GM21515 (cell line): ENCODE measurements around the gene YLPM1.

ENCODE experiments used
- ATAC-seq: cut with Tn5 transposase; IDR thresholded peaks from one replicate; pipeline ENCODE4 v1.9.1; 2021; ENCODE audit not compliant: unreplicated experiment

Gene YLPM1

DNA sequence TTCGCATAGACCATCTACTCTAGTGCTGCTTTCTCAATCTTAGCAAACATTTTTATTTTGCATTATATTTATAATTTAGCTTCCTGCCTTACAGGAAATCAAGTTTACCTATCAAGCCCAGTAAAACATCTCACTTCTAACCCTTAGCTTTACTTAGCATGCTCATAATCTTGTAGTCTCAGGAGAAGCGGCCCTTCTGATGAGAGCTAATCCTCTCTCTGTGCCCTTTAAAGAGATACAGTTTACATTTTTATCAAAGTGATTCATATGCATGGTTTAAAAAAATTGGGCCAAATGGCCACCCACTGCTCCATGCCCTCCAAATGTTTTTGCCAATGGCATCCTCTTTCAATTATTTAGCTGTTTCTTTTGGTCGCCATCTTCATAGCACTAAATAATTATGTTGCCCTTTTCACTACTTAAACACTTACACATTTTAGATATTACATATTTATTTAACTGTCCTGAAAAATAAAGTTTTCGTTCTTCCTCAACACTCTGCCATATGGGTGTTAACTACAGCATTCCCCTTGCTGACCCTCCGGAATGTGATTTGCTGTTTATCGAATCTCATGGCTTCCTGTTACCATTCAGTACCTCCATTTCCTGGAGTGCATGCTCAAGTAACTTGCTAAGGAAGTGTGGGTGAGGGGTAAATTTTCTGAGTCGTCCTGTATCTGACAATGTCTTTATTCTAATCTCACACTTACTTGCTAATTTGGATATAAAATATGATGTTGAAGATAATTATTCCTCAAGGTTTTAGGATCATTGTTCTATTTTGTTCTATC lies 29.3 kb downstream of the YLPM1 start:
- ATAC-seq: no peak

DNA sequence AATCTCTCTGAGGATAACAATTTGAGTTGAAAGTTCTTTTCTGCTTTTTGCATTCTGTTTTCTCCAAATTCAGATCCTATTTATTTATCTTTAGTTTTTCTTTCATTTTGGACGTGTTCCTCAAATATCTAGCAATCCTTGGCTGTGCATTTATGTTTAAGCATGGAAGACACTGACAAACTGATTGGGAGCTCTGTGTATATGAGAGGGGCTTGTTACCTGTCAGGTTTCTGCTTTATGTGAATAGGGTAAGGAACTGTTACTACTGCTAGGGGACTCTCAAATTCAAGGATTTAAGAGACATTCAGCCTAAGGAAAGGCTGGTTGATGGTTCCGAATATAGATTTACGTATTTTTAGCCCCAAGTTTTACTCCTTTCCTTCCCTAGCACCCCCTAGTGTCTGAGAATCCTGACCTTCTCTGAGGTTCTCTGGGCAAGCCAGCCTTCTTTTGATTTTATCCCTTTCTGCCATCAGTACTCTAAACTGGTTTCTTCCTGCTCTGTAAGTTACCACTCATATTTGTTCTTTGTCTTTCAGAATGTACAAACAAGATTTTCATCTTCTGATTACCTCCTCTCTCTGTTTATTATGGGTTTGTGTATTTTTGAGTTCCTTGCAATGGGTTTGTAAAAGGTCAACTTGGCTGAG lies 30.5 kb downstream of the YLPM1 start:
- no peak for ATAC-seq

DNA sequence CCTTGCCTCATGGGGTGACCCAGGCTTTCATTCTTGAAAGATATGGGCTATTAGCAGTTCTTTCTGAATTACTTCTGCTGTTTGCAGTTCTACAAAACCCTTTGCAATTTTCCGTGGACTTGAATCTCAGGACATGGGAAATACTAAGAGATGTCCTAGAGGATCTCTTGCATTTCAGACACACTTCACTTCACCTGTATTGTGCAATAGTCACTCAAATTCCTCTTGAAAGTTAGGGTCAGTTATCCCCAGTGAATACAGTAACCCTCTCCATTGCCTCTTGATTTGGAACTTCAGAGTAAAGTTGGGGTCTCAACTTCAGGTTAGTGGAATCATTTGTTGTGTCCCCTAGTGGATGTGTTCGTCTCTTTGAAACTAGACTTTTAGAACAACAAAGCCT lies 31.8 kb downstream of the YLPM1 start:
- ATAC-seq: no peak

DNA sequence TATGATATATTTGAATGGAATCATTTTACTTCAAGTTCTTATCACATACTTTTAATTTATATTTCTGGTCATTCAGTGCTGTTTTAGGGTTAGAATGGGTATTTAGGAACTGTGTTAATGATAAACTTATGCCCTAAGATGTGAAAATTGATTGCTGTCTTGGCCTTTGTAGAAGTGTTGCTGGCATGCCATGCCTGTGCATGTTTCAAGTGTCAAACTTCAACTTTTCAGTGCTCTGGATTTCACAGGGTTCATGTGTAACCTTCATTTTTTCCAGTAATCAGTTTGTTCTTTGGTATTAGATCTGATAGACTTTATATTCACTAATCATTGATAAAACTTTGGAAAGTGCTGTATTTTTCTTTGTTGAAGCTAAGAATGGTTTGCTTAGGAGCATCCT lies 36.6 kb downstream of the YLPM1 start:
- ATAC-seq: no peak

DNA sequence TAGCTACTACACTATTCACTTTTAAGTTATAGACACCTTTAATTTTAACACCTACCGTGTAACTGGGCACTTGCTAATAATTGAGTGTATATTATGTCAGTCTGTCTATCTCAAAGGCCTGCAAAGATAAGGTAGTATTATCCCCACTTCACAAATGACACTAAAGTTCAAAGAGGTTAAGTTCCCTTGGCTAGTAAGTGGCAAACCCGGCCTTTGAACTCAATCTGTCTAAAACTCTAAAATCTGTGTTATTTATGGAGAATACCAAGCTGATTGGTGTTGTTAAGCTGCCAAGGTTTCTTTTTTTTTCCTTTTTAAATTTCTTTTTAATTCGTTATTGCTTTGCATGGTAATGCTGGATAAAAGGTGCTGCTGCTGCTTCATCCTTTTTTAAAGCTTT lies 37.7 kb downstream of the YLPM1 start:
- ATAC-seq: no peak

DNA sequence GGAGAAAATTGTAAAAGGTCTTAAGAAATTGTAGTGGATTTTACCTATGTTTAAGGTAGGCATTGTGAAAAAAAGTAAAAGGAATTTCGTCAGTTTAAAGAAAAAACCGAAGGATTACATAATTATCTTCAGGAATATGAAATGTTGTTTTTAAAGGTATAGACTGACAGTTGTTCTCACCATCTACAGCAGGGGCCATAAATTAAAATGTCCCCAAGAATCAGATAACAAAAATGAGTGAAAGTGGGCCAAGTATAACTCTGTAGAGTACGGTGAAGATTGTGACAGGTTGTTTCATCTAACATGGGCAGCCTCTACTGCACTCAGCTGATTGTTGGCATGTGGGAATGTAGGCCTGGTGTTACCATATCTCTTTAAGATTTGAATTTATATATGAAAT lies 38.3 kb downstream of the YLPM1 start:
- no peak for ATAC-seq

DNA sequence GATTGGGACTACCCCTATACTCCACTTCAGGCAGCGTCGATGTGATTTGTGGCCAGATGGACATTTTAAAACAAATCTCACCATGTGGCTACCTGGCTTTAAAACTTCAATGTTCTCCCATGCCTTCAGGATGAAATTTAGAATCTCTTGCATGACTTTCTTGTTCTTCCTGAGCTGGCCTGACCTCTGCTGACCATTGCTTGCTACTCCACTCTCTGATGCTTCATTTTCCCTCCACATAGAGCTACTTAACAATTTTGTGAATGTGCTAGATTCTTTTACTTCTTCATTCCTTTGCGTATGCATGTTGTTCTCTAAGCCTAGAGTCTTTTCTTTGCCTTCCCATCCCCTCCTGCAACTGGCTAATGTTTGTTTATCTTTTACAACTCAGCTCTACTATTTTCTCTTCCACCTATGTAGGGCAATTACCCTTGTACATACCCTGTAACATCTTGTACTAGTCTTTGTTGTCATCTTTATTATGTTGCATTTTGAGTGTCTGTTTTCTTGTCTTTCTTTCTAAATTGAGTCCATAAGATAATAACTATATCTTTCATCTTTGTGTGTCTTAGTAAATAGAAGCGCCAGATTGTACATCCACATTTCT lies 41.2 kb downstream of the YLPM1 start:
- no peak for ATAC-seq

DNA sequence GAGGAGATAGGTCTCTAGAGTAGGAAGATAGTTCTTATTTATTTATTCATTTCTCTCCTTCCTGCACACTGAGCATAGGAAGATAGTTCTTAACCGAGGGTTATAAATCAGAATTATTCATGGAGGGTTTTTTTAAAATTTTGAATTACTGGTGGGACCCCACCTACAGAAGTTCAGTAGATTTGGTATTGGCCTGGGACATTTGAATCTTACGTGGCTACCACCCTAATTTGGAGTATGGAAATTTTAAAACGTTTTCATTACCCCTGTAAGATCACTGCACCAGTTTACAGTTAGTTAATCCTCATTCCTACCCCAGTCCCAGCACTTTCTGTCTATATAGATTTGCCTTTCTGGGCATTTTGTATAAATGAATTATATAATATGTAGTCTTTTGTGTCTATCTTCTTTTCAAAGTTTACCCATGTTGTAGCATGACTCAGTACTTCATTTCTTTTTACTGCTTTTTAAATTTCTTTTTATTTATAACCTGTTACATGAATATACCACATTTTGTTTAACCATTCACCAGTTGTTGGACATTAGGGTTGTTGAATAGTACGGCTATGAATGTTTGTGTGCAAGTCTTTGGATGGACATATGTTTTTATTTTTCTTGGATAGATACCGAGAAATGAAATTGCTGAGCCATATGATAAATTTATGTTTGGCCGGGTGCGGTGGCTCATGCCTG lies 44.9 kb downstream of the YLPM1 start:
- no peak for ATAC-seq

DNA sequence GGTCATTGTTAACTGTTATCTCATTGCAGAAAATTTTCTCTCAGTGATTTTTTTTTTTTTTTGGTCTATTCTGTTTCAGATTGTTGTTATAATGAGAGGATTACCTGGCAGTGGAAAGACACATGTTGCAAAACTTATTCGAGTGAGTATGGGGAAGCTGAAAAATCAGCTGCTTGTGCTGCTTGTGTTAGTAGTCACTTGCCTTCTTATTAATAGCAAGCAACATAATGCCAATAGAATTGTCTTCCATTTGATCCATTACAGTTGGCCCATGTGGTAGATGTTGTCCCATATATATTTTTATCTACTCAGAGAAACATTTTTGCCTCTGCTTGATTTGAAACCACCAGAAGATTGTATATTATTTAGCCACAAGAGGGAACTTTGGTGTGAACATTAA lies 53.0 kb downstream of the YLPM1 start:
- ATAC-seq: no peak

DNA sequence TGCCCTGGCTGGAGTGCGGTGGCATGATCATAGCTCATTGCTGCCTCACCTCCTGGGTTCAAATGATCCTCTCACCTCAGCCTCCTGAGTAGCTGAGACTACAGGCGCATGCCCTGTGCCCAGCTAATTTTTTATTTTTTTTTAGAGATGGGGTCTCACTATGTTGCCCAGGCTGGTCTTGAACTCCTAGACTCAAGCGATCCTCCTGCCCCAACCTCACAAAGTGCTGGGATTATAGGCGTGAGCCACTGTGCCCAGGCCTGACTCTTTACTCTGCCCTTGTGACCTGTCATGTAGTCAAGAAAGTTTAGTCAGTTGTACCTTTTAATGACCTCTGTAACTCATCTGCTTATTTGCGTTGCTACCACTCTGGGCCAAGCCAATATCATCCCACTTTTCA lies 57.2 kb downstream of the YLPM1 start:
- ATAC-seq: no peak

DNA sequence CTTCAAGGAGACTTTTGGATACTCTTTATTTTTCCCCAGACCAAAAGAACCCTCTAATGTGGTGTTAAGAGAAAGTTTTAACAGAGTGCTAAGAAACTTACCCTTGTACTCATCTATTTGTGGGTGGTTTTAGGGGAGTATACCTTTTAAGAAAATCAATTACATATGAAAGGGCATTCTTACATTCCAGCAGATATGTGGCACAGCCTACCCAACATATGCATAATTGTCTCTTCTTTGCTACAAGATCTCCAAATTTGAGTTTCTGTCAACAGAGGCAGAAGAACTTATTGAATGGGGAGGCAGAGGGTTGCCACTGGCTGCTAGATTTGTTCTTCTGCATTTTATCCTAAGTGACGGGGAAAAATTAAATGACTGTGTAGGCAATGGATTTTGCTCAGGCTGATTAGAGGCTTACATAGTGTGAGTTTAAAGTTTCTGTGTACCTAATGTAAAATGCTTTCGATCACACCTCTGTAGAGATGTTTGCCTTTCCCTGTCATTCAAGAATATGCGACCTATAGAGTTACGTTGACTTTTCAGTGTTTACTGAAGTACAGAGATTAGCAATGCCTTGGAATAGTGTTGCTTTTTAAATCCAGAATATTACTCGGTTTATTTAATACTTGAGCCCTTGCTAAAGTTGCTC lies 58.3 kb downstream of the YLPM1 start:
- no peak for ATAC-seq

DNA sequence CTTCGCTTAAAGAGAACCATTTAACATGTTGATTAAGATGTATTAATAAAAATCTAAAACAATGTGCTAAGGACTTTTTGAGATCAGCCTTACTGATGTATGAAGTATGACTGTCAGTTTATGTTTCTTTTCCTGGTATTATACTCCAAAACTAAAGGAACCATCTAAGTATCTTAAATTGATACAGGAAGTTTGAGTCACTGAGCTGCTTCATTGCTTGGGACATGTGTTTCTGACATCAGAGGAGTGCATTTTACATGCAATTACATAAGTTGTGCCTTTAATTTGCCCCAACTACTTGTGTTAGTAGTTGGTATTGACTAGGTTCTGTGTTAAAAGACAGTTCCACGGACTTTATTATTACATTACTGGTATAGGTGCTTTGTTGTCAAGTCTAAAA lies 61.9 kb downstream of the YLPM1 start:
- no peak for ATAC-seq

DNA sequence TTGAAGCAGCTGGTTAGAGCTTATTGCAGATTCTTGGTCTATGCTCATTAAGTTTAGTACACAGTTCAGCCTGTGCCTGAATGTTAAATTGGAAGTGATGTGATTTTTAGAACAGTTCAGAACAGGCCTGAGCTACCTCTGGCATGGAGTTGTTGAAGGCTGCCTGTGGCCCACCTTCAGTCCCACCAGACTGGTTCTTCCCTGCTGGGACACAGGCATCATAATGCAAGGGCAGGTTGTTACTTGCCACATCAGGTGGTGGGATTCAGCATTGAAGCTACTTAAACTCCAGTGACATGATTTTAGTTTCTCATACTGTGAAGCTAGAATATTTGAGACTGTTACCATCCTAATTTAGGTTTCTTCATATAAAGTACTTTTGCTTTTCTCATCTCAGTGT lies 63.5 kb downstream of the YLPM1 start:
- no peak for ATAC-seq

DNA sequence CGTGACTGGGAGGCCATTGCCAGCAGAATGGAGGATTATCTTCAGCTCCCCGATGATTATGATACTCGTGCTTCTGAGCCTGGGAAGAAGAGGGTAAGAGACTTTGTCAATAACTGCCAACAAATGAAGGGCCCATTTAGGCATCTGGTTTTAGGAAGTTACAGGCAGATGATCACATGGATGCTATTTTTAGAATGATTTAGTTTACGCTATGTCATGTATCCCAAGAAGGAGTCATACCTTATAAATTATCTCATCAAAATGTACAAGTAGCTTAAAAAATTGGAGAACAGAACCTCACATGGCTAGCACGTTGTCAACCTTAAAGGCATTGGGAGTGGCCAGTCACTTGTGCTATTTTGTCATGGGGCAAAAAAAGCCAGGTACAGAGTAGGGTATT lies 66.1 kb downstream of the YLPM1 start:
- ATAC-seq: no peak

DNA sequence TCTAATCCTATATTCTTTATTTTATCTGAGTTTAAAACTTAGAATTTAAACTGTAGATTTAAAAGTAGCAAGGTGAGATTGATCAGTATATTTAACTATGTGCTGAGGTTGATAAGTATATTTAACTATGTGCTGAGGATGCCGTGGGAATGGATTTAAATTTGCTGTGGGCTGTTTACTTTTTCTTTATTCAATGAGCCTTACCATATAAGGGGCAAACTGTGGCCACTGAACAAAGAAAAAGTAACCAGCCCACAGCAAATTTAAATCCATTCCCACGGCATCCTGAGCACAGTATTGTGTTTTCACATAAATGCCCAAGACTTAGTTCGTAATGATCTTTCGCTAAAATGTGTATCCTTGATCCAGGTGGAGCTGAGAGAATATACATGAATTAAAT lies 69.7 kb downstream of the YLPM1 start:
- ATAC-seq: no peak

DNA sequence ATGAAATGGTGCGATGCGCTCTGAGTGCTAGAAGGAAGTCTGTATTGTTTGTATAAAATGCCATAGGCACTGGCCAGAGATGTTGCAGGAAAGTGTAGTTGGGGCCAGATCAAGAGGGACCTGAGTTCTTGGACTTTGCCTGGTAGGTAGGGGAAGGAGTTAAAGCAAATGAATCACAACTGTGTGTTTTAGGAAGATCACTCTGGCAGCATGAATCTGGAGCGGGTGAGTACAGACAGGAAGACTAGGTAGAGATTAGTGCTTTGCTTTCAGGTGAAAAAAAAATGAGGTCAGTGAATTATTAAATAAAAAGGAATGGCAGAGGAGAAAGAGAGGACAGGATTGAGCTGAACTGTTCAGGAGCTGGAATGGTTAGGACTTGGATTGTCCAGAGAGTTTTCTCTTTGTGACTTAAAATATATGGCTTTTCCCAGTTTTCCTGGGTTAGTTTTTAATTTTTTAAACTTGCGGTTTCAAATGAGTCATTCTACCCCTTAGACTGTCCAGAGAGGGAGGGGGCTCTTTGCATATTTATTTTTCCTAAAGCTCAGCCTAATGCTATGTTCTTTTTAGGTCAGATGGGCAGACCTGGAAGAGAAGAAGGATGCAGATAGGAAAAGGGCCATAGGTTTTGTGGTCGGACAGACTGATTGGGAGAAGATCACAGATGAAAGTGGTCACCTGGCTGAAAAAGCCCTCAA lies 71.7 kb downstream of the YLPM1 start:
- ATAC-seq: no peak

DNA sequence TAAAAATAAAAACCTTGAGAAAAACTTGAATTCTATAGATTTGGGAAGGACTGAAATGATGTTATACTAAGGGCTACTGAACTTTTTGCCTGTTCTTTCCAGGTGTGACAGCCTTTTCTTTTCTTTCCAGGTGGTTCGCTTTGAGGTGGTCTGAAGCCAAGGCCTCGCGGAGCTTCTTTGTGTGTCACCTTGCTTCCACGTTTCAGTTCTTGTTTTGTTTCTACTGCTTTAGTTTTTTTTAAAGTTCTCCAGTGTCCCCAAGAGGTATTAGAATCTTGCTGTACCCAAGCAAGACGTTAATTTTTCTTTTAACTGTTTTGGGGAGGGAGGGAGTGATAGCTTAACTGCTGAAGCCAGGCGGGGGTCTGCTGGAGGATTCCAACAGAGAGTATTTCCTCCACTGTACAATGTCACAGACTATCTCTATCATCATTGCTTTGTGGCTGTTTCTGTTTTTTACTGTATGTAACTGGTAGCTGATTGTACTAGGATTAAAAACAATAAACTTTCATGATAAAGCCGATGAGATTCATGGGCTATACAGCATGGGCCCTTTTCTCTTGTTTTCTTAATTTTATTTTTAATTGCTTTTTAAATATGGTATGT lies 72.6 kb downstream of the YLPM1 start:
- no peak for ATAC-seq

DNA sequence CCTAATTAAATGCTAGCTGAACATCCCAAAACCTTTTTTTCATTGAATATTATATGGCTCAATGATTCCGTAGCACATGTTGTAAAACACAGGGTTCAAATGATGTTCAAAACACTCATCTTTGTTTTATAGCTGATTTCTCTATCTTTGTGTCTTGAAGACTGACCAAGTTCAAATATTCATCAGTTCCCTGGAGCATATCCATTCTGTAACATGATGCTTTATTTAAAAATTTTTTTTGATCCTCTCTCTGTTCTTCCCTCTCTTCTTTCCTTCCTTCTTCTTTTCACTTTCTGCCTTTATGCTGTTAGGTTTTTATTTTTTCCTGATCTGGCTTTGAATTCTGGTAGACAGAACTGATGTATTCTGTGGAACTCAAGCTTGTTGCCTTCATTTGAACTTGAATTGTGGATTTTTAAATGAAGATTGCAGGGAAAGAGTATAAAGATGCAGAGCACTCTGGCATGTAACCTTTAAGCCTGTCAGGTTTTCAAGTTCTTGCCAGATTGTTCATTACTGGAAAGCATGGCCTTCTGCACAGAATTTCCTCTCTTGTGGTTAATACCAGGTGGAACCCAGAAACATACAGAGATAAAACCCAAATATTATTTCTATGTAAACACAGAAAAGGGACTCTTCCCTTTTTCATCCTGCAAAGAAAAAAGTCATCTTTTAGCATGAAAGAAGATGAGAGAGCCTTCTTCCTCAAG lies 73.3 kb downstream of the YLPM1 start:
- ATAC-seq: no peak

DNA sequence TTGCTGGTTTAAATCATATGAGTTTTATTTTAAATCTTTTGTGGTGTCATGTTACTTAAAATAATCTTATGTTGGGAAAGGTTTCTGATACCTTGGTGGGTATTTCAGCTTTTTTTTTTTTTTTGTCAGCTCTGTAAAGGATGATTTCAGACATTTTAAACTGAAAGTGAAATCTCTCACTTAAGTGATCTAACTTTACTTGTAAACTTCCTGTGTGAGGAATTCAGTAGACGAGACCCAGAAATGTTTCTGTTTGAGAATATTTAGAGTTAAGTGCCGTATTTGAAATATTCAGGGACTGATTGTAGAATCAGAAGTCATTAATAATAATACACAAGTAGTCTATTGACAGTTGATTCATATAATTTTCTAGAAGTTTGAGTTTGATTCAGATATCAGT lies 75.0 kb downstream of the YLPM1 start:
- ATAC-seq: no peak

DNA sequence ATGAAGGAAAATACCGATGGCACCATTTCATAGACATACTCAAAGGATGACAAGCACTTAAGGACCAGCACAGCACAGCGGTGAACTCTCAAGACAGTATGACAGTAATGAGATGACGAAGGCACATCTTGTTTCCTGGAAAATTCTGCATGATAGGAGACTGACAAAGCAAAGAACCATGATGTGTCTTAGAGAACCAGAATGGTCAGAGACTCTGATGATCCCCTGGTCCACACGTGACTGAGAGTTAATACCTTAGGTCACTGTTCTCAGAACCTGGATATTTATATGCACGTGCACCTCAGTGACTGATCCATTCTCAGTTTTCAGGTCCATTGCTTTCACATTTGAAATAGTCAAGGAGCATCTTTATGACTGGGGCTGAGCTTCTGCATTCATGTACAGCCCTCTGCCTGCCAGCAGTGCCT lies 77.5 kb downstream of the YLPM1 start:
- peak; percentile 45 for ATAC-seq
